NCI-H345 treated with DMSO at 0.1 percent for 48 hours (cell line): ENCODE results near the gene IL37.
"Not testable (repeated sequence)": the region's sequence is repeated elsewhere in the genome, so short reads cannot be mapped to it uniquely, and the experiment has no call there.

Source experiments
- DNase-seq: peaks from one replicate; lab custom pipeline; 2025; ENCODE audit not compliant: unreplicated experiment; lab: John Stamatoyannopoulos, UW

IL37 gene

GRCh38 chr2:112887964-112888749 is 22.8 kb upstream of the IL37 start:
- no peak for DNase-seq

GRCh38 chr2:112889976-112890375 is 21.0 kb upstream of the IL37 start:
- no peak for DNase-seq

- DNase-seq: no peak
Measured at GRCh38 chr2:112891385-112891831, 19.6 kb upstream of the IL37 start.

GRCh38 chr2:112893752-112894151 is 17.2 kb upstream of the IL37 start:
- DNase-seq: no peak

DNA sequence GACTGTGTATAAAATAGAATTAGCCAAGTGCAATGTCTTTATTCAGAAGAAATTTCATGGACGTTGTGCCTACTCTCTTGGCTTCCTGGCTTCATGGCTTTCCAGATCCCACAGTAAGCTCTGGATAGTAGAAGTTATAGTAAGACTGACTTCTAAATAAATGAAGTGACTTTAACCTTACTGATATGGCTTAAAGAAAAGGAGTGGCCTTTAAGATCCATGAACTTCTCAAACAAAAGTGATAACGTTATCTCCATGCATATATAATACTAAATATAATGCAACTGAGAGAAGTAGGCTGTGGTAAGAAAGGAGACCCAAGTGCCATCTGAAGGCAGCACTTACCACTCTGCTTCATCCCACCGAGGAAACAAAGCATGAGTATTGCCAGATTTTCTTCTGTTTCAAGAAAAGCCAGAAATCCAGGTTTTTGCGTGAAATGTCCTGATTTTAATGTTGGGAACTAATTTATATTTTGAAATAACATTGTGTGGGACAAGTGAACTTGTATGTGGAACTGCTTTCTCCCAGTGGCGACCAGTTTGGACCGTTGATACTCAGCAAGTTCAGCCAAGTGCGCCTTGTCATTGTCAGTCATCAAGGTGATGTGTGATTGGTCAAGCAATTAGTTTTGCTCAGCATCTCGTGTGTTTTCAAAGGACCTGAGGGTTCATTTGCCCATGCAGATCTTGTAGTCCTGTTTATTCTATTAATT is 13.9 kb upstream of the IL37 start:
- DNase-seq: no peak

- DNase-seq: no peak
Measured at GRCh38 chr2:112897624-112897978, 13.4 kb upstream of the IL37 start.

GRCh38 chr2:112901431-112902065 is 9.4 kb upstream of the IL37 start:
- not testable (repeated sequence) for DNase-seq

DNA sequence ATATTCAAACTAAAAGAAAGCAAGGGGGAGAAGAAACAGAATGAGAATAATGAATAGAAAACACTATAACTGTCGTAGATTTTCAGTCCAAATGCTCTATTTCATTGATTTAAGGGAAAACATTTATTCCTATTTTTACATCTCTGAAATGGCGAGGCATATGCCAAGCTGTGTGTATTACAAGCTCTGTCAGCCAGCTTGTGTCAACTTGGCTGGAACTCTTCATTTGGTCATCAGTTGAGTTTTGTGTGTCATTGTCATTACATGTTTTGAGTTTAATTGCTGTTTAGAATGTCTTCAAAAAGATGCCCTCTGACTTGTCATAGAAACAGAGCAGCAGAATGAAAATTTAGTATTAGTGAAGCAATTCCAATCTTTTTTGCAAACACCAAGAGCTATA is 8.1 kb upstream of the IL37 start:
- no peak for DNase-seq

- DNase-seq: no peak
Measured at GRCh38 chr2:112904883-112905282, 6.1 kb upstream of the IL37 start.

DNA sequence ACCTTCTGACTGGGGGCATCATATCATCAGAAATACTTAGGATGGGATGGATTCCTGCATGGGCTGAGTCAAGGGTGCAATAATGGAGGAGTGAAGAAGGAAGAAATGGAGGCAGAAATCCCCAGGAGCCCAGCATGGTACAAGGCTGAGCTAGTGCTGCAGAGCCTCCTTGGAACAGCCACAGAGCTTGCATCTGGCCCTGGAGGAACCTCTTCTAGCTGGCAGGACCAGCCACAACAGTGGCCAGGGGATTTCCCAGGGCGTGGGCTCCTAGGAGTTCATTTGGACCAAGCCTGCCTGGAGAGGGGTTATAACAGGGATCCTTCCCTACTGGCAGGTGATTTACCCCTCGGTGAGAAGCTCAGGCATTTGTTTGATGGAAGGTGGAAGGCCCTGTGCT is 4.7 kb upstream of the IL37 start:
- no peak for DNase-seq

GRCh38 chr2:112907001-112907949 is 3.7 kb upstream of the IL37 start:
- no peak for DNase-seq

GRCh38 chr2:112908559-112908958 is 2.4 kb upstream of the IL37 start:
- DNase-seq: not testable (repeated sequence)

DNA sequence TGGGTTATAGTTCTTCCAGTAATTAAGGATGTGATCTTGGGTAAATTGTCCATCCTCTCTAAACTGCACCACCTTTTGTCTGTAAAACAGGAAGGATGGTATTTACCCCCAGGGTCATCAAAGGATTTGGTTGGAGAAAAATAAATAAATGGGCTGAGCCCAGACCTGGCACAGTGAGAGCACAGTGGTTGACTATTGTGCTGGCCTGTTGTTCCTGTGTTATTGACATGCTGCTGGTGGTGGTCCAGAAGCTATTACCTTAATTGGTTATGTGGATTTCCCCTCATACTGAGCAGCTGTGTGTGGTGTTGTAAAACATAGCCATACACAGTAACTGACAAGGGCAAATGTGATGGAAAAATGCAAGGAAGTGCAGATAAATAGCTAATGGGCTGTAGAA is 746 bp upstream of the IL37 start:
- no peak for DNase-seq

DNA sequence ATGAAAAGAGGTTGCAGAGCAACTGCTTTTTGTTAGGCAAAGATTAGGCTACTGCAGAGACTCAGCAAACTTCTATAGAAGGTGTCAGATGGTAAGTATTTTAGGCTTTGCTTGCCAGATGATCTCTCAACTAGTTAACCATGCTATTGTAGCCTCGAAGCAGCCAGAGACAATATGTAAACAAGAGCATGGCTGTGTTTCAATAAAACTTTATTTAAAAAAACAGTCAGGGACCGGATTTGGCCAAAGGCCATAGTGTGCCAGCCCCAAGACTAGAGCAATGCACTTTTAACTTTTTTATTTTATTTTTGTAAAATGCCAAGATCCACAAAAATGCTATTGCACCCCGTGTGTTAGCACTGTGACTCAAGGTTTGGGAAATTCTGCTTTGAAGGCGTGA is 1.4 kb downstream of the IL37 start:
- DNase-seq: no peak

GRCh38 chr2:112915300-112916144 is 4.6 kb downstream of the IL37 start:
- no peak for DNase-seq

- no peak for DNase-seq
Measured at GRCh38 chr2:112916145-112916571, 5.2 kb downstream of the IL37 start.

DNA sequence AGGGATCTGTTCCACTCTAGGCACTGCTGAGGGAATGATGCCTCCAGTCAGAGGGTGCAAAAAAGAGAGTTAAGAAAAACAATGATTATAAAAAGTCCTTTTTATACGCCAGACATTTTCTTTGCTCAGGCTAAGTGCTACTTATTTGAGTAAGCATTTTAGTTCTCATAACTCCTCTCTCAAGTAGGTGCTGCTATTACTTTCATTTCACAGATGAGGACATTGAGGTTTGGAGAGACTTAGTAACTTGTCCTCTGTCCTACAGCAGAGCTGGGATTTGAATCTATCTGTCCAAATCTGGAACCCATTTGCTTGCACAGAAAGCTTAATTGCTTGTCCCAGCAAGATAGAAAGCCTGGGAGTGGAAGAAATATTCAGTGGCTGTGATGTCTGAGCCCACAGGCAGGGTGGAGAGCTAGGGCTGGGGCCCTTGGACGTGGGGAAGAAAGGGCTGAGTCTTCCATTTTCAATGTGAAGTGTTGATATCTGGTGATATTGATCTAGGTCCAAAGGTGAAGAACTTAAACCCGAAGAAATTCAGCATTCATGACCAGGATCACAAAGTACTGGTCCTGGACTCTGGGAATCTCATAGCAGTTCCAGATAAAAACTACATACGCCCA is 5.8 kb downstream of the IL37 start:
- no peak for DNase-seq

- DNase-seq: no peak
Measured at GRCh38 chr2:112917856-112918255, 6.9 kb downstream of the IL37 start.

GRCh38 chr2:112918256-112918655 is 7.3 kb downstream of the IL37 start:
- DNase-seq: no peak

- DNase-seq: no peak
Measured at GRCh38 chr2:112919086-112919485, 8.1 kb downstream of the IL37 start.
